Uterus (tissue), 2 donors: ENCODE data around the gene CSF2.

Experiments used
- CTCF ChIP-seq, 4 experiments: fragments of 200-600 bp in 2 of 4; fragments of 450-650 bp in 2 of 4; sonication (generic) in 2 of 4; IDR thresholded peaks; one replicate each; pipeline ENCODE4 v1.5.1; 2016 to 2019; ENCODE audit warnings: antibody characterized with exemption in 4 of 4, mild to moderate bottlenecking in 2 of 4, moderate library complexity in 1 of 4
- POLR2A ChIP-seq, 2 donors: fragments of 450-650 bp; IDR thresholded peaks; one replicate each; pipeline ENCODE4 v1.6.1; 2016; ENCODE audit warnings: antibody characterized with exemption in 2 of 2, mild to moderate bottlenecking in 1 of 2, moderate library complexity in 1 of 2

- TF ChIP-seq CTCF (IDR thresholded peaks at IDR 0.05) (no peak), POLR2A (IDR thresholded peaks at IDR 0.05) (no peak)
Measured at GRCh38 chr5:132033122-132033521, 40.5 kb upstream of the CSF2 start.
